Adrenal gland (tissue), 5 donors: Measurements from ENCODE around the gene VPS13D.

Experiments used
- CTCF ChIP-seq, 6 experiments: fragments of 450-650 bp in 4 of 6; fragments of 200-600 bp in 2 of 6; sonication (generic) in 1 of 6; IDR thresholded peaks; 1 replicate in 5 of 6; 2 replicates in 1 of 6; pipeline versions ENCODE4 v1.5.1 to v1.8.0; 2016 to 2021; ENCODE audit warnings: antibody characterized with exemption in 6 of 6, mild to moderate bottlenecking in 2 of 6, moderate library complexity in 1 of 6
- POLR2A ChIP-seq, 2 donors: fragments of 450-650 bp; IDR thresholded peaks; one replicate each; pipeline ENCODE4 v1.6.1; 2017; ENCODE audit warnings: antibody characterized with exemption in 2 of 2, mild to moderate bottlenecking in 2 of 2, moderate library complexity in 1 of 2
- donor health status: DM: no; HTN: no; CAD: no.

- no peak for TF ChIP-seq CTCF (IDR thresholded peaks at IDR 0.05)
- no peak for TF ChIP-seq POLR2A (IDR thresholded peaks at IDR 0.05)
These were observed 198.5 kb downstream of the VPS13D start for GRCh38 chr1:12428334-12428733.
